ENCODE results near the gene MGLL.

MGLL gene

DNA sequence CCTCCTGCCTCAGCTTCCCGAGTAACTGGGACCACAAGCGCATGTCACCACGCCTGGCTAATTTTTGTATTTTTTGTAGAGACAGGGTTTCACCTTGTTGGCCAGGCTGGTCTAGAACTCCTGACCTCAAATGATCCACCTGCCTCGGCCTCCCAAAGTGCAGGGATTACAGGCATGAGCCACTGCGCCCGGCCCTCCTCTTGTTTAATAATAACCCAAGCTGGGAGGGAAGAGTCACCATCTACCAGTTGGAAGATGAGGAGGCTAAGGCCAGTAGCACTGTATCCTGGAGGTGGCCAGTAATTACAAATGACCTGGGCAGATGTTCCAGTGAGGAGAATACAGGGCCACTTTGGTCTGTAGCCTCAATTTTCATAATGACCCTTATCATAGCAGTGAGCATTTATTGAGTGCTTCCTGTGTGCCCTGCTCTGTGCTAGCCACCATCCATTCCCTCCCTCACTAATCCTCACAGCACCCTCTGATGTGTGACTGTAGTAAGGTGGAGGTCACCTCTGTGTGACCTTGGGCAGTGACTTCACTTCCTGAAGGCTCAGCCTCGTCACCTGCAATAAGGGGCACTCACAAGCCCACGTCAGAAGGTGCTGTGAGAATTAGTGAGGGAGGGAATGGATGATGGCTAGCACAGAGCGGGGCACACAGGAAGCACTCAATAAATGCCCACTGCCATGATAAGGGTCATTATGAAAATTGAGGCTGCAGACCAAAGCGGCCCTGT is 85.3 kb downstream of the MGLL start:
- DNase-seq: no peak

DNA sequence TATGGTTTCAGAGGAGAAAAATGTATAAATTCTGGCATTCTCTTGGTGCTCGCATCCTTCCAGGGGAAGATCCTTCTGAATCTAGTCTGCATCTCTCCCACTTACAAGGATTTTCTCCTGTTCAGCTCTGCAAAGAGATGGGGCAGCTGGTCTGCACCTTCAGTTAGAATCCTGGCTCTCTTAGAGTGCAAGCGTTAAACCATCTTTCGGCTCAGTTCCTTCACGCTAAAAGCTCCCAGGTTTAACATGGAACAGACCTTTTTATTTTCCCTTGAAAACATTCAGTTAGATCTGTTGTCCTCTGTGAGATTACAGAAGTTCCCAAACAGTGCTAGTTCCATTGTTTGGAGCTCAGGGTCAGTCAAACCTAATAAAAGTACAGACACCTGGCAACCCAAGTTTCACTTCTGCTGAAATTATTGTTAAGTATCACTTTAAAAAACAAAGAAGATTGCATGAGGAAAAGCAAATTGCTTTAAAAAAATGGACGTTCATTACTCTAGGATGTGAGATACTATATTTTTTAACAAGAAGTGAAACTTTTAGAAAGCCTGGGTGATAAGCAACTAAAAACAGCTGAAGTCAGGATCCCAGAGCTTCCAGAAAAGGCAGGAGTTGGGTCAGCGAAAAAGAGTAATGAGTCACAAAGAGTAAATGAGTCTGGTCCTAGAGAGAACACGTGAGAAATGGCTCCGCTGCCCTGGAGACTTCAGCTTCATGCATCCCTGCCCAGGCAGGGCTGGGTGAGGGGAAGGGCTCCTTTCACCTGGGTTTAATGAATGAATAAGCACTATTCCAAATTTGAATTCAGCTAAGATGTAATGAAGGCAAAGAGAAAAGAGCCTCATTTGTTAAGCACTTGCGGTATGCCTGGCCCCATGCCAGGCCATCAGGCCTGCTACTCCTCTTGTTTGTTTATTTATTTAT is 86.3 kb downstream of the MGLL start:
- DNase-seq: peak; percentile 84

DNA sequence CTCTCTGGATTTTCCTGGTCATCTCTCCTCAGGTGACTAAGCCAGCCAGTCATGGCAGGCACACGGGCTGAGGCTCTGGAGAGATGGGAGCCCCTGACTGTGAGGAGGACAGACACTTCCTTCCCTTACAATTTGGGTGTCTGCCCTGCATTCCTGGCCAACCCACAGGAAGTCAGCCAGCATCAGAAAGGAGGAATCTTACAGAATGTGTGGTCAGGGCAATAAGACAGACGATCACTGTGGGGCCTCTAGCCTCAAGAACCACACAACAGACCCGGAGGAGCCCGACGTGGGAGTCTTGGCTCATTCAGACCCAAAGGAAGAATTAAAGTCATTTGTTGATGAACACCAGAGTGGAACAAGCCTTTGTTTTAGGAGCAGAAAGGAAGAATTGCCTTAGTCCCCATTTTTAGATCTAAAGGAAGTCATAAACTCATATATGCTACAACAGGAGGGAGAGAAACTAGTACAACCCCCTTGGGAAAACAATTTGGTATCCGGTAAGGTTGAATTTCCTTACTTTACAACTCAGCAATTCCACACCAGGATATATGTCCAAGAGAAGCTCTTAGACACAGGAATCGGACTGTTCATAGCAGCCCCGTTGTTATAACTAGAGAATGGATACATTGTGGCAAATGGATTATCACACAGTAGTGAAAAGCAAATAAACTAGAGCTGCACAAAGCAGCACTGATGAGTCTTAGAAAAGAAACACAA is 87.4 kb downstream of the MGLL start:
- DNase-seq: peak; percentile 100

DNA sequence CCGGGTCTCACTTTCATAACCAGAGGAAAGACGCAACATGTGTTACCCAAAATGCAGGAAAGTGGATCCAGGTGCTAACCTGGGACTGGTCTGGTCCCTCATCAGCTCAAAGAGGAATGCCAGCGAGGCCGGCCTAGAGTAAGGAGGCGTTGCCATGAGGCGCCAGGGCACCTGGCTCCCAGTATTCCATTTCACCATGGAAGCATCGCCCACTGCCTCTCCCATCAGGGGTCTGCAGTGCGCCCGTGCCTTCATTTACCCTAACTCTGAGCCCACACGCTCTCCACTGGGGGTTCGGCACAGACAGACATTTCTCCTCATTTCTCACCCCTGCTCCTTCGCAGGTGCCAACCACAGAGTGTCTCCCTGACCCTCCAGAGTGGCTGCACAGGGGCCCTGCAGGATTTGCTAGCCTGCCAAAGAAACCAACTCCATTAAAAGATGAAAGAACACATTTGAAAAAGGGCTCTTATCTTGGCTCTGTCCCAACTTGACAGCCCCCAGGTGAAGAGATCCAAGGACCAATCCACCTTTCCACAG is 88.1 kb downstream of the MGLL start:
- no peak for DNase-seq

DNA sequence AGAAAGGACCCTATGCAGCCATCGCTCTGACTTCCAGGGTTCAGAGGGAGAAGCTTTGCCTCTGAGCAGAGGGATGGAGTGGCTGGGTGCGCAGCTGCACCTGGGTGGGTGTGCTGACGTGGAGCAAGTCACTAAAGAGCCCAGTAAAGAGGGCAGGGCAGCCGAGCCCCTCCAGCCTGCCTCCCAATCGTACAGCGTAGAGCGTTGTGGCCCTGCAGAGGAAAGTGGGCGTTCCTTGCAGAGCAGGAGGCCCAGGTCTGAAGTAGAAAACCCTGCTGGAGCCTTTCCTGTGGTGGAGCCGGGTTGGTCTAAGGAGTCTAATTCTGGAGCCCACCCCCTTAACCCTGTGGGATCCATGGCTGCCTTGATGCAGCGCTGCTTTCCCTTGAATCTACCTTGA is 88.5 kb downstream of the MGLL start:
- DNase-seq: no peak

DNA sequence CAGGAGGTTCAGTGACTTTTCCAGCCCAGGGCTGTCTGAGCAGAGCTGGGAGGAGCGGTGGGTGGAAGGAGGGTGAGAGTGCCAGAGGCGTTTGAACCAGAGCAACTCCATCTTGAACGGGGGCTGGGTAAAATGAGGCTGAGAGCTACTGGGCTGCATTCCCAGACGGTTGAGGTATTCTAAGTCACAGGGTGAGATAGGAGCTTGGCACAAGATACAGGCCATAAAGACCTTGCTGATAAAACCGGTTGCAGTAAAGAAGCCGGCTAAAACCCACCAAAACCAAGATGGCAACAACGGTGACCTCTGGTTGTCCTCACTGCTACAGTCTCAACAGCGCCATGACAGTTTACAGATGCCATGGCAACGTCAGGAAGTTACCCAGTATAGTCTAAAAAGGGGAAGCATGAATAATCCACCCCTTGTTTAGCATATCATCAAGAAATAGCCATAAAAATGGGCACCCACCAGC is 89.4 kb downstream of the MGLL start:
- no peak for DNase-seq

DNA sequence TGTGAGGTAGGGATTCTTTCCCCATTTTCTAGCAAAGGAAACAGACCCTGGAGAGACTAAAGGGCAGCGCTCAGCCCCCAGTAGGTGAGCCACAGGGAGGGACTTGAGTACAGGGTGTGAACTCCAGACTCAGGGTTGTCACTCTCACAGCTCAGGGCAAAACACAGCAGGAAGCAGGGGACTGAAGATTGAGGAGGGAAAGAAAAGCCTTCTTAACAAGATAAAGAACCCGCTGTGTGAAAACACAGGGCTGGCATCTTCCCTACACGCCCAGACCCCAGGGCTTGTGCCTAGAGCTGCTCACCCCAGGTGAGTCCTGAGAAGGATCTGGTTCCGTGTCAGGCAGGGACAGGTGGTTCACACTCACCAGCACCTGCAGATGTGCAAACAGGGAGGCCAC is 90.0 kb downstream of the MGLL start:
- no peak for DNase-seq

DNA sequence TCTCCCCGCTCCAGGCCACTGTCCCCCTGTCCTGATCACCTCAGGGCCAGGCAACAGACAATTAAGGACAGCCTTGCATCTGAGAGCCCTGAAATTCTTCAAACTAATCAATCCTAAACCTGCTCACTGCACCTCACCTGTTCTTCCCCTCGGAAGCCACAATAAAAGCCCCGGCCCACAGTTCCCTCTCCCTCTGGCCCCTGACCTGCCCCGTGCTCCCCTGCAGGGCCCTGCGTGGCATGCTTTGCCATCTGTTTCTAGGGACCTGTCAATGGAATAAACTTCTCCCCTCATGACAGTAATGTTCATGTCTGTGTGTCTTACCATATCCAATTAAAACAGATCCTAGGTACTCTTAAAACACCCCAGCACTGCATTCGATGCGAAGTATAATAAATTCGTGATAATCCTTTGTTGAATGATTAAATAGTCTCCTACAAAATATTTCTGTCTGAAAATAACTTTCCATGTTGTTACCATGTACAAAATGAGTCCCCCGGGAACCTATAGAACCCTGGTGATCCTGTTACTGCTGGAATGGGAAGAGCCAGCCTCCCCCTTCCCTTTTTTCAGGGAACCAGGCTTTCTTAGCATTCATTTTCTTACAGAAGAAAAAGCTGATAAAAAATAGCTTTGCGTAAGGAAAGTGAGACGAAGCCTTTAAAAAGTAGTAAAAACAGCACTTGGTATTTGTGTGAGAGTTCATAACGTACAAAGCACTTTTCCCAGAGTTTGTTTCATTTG is 90.6 kb downstream of the MGLL start:
- DNase-seq: no peak

DNA sequence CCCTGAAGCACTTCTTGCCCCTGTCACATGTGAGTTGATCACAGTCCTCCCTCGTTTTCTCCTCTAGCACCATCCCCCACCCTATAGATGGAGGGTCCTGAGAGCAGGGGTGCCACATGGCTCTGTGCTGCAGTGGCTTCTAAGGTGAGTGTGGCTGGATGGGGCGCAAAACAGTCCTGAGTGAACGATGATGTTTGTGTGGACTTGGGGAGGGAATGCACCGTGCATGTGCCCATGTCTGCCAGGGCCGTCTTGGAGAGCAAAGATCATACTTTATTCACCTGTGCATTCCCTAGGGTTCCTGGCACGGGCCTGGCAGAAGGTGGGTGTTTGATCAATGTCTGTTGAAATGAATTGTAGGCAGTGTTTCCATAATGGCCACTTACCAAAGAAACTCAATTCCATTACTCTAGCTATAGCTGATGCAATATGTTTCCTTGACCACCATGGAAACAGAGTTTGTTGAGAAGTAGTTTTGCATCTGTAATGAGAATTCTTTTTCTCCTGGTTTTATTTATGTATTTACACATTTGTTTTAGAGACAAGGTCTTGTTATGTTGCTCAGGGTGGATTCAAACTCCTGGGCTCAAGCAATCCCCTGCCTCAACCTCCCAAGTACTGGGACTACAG is 91.5 kb downstream of the MGLL start:
- DNase-seq: no peak

DNA sequence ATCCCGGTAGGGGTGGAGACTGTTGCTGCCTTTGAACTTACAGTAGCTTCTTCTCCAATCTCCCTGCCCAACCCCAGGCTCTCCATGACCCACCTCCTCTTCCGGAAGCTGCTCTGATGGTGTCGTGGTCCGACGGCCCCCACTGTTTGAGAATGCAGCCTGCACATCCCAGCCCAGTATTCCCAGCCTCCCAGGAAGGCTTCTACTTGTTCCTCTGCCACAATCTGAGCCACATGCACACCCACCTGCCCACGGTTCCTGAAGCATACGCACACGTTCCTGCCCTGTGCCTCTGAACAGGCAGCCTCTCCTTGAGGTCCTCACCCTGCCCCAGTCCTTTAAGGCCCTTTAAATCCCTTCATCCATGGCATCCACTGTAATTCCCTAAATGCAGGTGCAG is 92.1 kb downstream of the MGLL start:
- DNase-seq: no peak

DNA sequence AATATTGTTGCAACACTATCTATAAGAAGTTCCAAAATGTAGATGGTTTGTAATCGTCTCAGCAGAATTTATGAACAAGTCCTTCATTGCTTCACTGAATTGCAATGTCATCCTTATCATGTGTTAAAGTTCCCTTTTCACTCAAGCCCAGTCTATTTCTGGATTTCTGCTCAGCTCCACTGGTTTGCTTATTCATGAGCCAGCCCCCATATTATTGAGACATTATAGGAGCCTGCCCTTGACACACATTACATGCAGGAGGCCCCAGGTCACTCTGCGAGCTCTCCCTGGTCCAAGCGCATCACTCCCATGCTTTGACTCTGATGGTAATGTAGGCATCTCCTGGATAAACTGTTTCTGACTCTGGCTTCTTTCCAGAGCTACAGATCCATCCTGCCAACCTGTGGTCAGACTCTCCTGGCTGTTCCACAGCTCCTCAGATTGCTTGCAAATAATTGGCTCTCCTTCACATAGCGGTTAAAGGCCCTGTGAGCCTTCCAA is 92.7 kb downstream of the MGLL start:
- DNase-seq: no peak

DNA sequence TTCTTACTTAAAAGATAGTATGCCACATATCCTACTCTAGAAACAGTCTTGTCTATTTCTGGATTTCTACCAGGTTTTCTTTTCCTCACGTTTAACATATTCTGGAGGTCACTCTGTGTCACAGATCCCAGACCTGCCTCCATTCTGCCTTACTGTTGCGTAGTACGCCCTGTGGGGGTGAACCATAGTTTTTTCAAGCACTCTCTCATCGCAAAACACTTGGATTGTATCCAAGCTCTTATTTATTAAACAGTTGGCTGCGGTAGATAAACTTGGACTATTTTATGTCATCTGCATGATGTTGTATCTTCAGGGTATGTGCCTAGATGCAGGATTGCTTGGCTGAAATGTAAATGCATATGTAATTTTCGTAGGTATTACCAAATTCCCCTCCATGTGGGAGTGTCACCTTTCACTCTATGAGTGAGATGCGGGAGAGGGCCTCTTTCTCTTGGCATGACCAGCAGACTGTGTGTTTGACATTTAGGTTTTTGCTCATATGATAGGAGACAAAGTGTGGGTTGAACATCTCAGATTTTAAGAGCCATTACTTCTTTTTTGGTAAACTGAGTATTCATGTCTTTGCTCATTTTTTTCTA is 93.8 kb downstream of the MGLL start:
- no peak for DNase-seq

DNA sequence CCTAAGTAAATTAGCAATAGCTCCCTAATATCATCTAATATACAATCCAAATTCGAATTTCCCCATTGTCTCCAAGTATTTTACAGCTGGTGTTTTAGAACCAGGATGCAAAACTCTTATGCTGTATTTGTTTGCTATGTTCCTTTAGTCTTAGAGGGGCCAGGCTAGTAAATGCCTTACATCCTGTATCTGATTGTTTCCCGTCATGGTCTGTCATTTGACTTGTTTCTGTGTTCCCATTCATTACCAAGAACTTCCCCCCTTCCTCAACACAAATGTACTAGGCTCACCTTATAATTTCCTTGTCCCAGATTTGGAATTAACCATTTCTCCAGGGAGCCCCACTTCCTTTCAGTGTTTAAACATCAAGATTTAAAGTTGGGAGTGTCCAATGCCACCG is 95.4 kb downstream of the MGLL start:
- no peak for DNase-seq

DNA sequence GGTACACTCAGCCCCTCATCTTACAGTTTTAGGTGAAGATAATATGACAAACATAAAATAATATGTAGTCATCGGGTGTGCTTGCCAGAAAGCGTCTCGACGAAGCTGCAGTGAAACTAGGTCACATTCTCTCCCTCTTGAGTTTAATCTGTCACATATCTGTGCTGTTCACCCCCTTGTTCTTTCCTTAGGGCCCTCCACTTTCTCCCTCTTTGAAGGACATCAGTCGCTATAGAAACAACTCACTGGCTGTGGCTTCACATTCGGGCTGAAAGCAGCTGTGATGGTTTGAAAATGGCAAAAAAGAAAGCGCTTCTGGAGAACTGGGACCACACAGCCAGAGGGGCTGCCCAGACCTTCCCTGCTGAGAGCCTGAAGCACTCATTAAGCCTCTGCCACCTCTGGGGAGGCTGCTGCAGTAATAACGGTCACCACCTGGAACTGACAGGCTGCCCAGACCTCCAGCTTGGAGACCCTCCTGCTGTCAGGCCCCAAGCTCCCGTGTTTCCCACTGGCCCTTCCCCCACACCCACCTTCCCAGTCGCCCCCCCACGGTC is 99.2 kb downstream of the MGLL start:
- peak; percentile 50 for DNase-seq

DNA sequence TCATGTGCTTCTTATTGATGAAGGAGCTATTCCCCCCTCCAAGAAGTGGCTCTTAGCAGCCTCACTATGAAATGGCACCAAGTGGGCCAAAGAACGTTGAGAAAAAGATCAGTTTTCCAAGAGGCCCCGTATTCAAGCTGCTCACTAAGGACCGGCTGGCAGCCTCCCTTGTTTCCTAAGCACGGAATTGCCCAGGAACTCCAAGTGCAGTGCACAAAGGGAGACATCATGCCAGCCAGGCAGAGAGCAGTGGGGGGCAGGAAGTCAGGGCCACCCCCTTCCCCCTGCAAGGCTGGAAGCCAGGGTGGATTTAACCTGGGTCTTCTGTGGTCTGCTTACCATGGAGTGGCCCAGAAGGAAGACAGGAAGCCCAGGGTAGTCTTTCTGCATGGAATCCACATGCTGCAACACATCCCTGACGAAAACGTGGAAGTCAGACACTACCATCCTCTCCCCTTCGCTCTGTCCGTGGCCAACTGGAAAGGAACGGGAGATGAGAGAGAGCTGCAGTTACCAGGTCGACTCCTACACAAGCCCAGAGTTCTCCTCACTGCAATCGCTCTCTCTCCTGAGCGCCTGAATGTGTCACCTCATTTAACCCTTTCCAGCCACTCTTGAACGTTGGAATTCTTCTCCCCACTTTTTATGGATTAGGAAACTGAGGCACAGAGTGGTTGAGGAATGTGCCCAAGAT is 100.1 kb downstream of the MGLL start:
- DNase-seq: no peak

DNA sequence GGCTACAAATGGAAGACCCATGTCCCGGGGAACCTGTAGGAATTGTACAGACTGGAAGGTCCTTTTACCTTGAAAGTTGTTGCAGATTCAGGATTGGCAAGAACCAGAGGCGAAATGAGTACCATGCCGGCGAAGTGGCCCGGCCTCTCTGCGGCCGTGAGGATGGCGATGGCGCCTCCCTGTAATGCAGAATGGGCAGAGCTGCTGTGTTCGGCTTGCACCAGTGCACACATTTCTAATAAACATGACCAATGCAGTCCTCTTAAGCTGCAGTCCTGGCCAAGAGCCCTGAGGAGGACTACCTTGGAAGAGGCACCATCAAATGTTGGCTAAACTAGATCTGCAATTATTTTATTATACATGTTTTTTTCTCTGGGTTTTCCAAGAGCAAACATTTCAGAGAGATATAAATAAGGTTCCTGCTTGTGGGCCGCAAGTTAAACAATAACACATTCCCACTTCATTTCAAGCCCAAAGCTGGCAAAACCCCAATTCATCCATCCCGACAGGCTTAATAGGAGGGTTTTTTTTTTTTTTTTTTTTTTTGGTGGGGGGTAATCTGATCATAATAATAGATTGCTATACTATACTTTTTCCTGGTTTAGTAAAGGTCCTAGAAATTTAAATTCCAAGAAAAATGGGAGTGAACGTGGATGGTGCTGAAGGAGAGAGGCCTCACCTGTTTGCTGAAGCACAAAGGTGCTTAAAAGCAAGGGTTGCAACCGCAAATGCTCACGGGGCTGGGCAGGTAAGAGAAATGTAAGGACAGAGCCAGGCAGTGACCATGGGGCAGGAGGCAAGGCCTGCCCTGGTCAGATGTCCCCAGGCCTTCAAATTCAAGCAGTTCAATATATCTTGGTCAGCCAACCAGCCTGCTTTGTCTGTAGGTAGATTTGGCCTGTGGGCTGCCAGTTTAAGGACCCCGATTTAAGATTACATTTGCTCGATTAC is 101.1 kb downstream of the MGLL start:
- no peak for DNase-seq

DNA sequence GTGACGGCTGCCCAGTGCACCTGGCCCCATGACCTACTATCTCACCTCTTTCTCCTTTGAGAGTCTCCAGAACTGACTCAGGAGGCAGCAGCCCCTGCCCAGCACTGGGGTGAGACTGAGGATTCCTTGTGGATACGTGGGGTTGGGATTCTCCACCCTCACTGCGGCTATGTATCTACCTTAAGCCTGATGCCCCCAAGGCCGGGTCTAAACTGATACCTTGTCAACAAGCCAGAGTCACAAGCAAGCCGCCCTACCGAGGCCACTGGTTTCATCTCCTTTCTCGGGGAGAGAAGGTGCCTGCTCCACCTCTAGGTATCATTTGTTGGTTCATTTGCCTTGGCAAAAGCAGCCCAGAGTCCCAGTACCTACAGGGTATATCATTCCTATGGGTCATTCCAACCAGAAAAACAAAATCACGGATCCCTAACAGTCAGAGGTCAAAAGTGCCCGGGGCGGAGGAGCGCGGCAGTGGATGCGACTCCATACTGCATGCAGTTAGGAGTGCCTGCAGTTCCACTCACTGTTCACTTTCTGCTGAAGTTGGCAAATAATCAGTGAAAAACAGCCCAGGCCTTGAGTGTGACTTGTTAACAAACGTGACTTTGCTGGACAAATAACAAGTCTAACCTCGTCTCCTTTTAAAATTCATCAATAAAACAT is 102.0 kb downstream of the MGLL start:
- no peak for DNase-seq

DNA sequence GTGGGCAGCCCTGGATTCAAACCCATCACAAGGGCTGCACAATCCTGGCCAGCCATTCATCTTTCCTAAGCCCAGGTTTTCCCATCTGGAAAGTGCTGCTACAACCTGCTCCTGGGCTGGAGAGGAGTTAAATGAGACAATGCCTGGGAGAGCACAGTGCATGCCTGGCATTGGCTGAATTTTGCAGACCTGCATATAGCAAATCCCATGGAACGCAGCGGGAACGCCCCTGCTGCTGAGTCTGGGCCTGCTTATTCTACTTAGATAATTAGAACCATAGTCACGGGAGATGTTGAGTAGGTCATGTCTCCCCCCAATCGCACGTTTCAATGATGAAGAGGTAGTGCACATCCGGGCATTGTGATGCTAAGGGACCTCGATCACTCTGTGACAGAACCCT is 102.9 kb downstream of the MGLL start:
- no peak for DNase-seq

DNA sequence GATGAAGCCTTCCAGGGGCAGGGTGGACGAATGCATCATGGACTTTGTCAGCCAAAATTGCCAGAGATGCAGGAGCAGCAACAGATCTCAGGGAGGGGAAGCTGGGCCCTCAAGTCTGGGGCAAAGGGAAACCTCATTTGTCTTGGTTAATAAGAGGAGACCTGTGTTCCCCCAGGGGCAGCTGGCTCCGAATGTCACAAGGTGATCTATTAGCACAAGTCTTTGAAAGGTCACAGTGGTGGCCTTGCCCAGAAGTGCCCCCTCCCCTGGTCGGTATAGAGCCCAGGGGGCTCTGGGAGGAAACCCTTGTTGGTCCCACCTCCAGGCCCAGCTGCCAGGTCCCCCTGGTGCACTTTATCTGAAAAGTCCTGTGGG is 103.4 kb downstream of the MGLL start:
- no peak for DNase-seq
